ENCODE measurements around the gene RPRD1A.
A peak's percentile ranks its signal among the peaks of the same experiment; 100 is the strongest.
"Not testable (repeated sequence)": the region's sequence is repeated elsewhere in the genome, so short reads cannot be mapped to it uniquely, and the experiment has no call there.

Gene RPRD1A

DNA sequence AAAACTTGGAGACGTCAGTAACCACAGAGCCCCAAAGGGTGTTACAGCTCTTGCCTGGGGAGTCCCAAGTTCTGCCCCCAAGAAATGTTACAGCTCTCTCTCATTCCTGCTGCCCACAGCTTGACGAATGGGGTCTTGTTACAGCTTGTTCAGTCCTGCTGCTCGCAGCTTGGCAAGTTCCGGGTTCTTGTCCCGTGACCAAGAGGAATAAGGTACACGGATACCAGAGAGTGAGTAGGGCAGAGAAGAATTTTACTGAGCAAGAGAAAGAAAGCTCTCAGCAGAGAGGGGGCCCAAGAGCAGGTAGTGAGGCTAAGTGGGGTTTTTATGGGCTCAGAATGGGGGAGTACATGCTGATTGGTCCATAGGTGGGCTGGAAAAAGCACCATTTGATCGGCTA lies 34.6 kb upstream of the RPRD1A start:
- TF ChIP-seq PAX5 (IDR thresholded peaks at IDR 0.05; ENCODE audit: insufficient read depth, low read length, severe bottlenecking) (no peak), TAF1 (IDR thresholded peaks at IDR 0.05; ENCODE audit: low read depth, low read length) (no peak), SPI1 (IDR thresholded peaks at IDR 0.05; ENCODE audit: low read depth, low read length) (no peak), POLR2AphosphoS5 (IDR thresholded peaks at IDR 0.05; ENCODE audit: low read depth, low read length) (no peak), POU2F2 (IDR thresholded peaks at IDR 0.05; ENCODE audit: low read depth, low read length) (no peak), POLR2A (IDR thresholded peaks at IDR 0.05; ENCODE audit: low read depth, low read length) (no peak)
- FAIRE-seq: no peak

DNA sequence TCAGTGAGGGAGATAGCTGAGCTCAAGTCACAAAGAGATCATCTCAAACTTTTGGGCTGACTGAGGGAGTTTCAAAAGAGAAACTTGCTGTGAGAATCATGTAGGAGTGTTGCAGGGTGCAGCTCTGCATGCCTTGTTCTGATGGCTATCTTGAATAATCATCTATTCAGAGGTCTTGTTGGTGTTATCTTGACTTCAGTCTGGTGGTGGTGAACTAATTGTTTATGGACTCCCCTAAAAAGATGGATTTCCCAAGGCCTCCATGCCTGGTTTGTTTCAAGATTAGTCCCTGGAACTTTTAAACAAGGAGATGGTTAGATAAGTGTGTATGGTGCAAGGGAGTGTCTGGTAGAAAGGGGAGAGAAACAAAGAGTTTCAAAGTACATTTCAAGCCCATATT lies 32.0 kb upstream of the RPRD1A start:
- FAIRE-seq (no peak), DNase-seq (ENCODE audit: insufficient read length, low spot score) (no peak)

More for the DNA sequence above, 34.6 kb upstream of the RPRD1A start:
- no peak for DNase-seq (ENCODE audit: insufficient read length, low spot score)

GRCh38 chr18:36096955-36097354 lies 29.6 kb upstream of the RPRD1A start:
- no peak for TF ChIP-seq SPI1 (IDR thresholded peaks at IDR 0.05; ENCODE audit: low read depth, low read length)
- TF ChIP-seq POLR2AphosphoS5 (IDR thresholded peaks at IDR 0.05; ENCODE audit: low read depth, low read length): no peak
- no peak for TF ChIP-seq POU2F2 (IDR thresholded peaks at IDR 0.05; ENCODE audit: low read depth, low read length)
- no peak for TF ChIP-seq POLR2A (IDR thresholded peaks at IDR 0.05; ENCODE audit: low read depth, low read length)
- FAIRE-seq: no peak
- DNase-seq (ENCODE audit: insufficient read length, low spot score): no peak

More for the DNA sequence above, 32.0 kb upstream of the RPRD1A start:
- TF ChIP-seq TAF1 (IDR thresholded peaks at IDR 0.05; ENCODE audit: low read depth, low read length) (no peak), POU2F2 (IDR thresholded peaks at IDR 0.05; ENCODE audit: low read depth, low read length) (no peak)

DNA sequence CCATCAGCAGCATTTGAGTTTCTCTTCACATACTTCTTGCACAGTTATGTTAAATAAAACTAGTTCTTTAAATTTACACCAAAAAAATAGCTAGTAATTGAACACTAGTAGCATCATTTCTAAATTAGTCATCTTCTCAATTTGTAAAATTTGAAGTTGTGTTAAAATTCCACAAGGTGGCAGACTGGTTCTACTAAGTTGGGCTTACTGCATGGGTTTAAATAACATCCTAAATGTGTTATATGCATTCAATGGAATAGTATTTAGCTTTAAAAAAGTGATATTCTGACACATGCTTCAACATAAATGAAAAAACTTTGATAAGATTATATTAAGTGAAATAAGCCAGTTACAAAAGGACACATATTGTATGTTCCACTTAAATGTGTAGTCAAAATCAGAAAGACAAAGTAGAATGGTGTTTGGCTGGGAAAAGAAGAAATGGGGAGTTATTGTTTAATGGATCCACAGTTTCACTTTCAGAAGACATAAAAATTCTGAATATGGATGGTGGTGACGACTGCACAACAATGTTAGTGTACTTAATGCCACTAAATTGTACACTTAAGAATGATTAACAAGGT lies 28.7 kb upstream of the RPRD1A start:
- peak; percentile 40 for FAIRE-seq
- no peak for TF ChIP-seq POU2F2 (IDR thresholded peaks at IDR 0.05; ENCODE audit: low read depth, low read length)
- DNase-seq (ENCODE audit: insufficient read length, low spot score): no peak

GRCh38 chr18:36094431-36094830 lies 27.1 kb upstream of the RPRD1A start:
- TF ChIP-seq PAX5 (IDR thresholded peaks at IDR 0.05; ENCODE audit: insufficient read depth, low read length, severe bottlenecking): no peak
- no peak for TF ChIP-seq TAF1 (IDR thresholded peaks at IDR 0.05; ENCODE audit: low read depth, low read length)
- TF ChIP-seq POLR2AphosphoS5 (IDR thresholded peaks at IDR 0.05; ENCODE audit: low read depth, low read length): no peak
- no peak for TF ChIP-seq POLR2A (IDR thresholded peaks at IDR 0.05; ENCODE audit: low read depth, low read length)
- TF ChIP-seq SPI1 (IDR thresholded peaks at IDR 0.05; ENCODE audit: low read depth, low read length): no peak
- no peak for TF ChIP-seq POU2F2 (IDR thresholded peaks at IDR 0.05; ENCODE audit: low read depth, low read length)
- FAIRE-seq: no peak

GRCh38 chr18:36092116-36092515 lies 24.8 kb upstream of the RPRD1A start:
- not testable (repeated sequence) for FAIRE-seq; DNase-seq (ENCODE audit: insufficient read length, low spot score)

More at GRCh38 chr18:36094431-36094830, 27.1 kb upstream of the RPRD1A start:
- DNase-seq (ENCODE audit: insufficient read length, low spot score): no peak

DNA sequence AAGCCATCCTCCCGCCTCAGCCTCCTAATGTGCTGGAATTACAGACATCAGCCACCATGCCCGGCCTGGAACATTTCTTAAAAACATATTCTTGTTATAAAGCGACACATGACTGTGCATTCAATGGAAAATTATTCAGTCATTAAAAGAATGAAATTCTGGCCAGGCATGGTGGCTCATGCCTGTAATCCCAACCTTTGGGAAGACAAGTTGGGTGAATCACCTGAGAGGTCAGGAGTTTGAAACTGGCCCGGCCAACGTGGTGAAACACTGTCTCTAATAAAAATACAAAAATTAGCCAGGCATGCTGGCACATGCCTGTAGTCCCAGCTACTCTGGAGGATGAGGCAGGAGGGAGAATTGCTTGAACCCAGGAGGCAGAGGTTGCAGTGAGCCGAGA lies 21.6 kb upstream of the RPRD1A start:
- FAIRE-seq (no peak), DNase-seq (ENCODE audit: insufficient read length, low spot score) (no peak)
- TF ChIP-seq POLR2AphosphoS5 (IDR thresholded peaks at IDR 0.05; ENCODE audit: low read depth, low read length) (no peak), TAF1 (IDR thresholded peaks at IDR 0.05; ENCODE audit: low read depth, low read length) (no peak), POLR2A (IDR thresholded peaks at IDR 0.05; ENCODE audit: low read depth, low read length) (no peak), PAX5 (IDR thresholded peaks at IDR 0.05; ENCODE audit: insufficient read depth, low read length, severe bottlenecking) (no peak), POU2F2 (IDR thresholded peaks at IDR 0.05; ENCODE audit: low read depth, low read length) (no peak), SPI1 (IDR thresholded peaks at IDR 0.05; ENCODE audit: low read depth, low read length) (no peak)

DNA sequence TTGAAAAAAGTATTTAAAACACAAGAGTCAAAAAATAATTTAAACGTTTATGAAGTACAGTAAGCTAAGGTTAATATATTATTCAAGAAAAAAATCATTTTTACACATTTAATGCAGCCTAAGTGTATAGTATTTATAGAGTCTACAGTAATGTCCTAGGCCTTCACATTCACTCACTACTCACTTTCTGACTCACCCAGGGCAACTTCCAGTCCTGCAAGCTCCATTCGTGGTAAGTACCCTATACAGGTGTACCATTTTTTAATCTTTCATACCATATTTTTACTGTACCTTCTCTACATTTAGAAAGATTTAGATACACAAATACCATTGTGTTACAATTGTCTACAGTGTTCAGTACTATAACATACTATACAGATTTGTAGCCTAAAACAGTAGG lies 20.9 kb upstream of the RPRD1A start:
- DNase-seq (ENCODE audit: insufficient read length, low spot score) (no peak), FAIRE-seq (no peak)
- TF ChIP-seq SPI1 (IDR thresholded peaks at IDR 0.05; ENCODE audit: low read depth, low read length): no peak
- no peak for TF ChIP-seq PAX5 (IDR thresholded peaks at IDR 0.05; ENCODE audit: insufficient read depth, low read length, severe bottlenecking)
- TF ChIP-seq POLR2AphosphoS5 (IDR thresholded peaks at IDR 0.05; ENCODE audit: low read depth, low read length): no peak
- TF ChIP-seq POLR2A (IDR thresholded peaks at IDR 0.05; ENCODE audit: low read depth, low read length): no peak
- no peak for TF ChIP-seq POU2F2 (IDR thresholded peaks at IDR 0.05; ENCODE audit: low read depth, low read length)
- TF ChIP-seq TAF1 (IDR thresholded peaks at IDR 0.05; ENCODE audit: low read depth, low read length): no peak

DNA sequence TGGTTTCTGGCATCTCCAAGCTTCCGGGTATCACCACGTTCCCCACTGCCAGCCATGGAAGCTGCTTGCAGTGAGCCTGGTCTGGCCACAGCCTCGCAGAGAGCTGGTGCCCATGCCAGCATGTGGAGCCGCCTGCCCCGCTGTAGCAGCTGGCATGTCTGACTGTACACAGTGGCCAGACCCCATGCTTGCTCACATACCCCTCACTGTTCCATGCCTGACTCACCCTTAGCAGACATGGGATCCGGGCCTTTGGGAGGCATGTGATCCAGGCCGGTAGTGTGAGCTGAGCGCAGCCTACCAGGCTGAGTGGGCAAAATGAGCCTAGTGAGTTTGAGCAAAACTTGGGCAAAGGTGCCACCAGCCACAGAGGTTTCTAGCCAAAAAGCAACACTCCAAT lies 18.8 kb upstream of the RPRD1A start:
- TF ChIP-seq TAF1 (IDR thresholded peaks at IDR 0.05; ENCODE audit: low read depth, low read length): no peak
- no peak for TF ChIP-seq SPI1 (IDR thresholded peaks at IDR 0.05; ENCODE audit: low read depth, low read length)
- TF ChIP-seq PAX5 (IDR thresholded peaks at IDR 0.05; ENCODE audit: insufficient read depth, low read length, severe bottlenecking): no peak
- TF ChIP-seq POLR2A (IDR thresholded peaks at IDR 0.05; ENCODE audit: low read depth, low read length): no peak
- TF ChIP-seq POU2F2 (IDR thresholded peaks at IDR 0.05; ENCODE audit: low read depth, low read length): no peak
- TF ChIP-seq POLR2AphosphoS5 (IDR thresholded peaks at IDR 0.05; ENCODE audit: low read depth, low read length): no peak

GRCh38 chr18:36085195-36085594 lies 17.8 kb upstream of the RPRD1A start:
- no peak for FAIRE-seq

More for the DNA sequence above, 18.8 kb upstream of the RPRD1A start:
- DNase-seq (ENCODE audit: insufficient read length, low spot score) (no peak), FAIRE-seq (no peak)

More at GRCh38 chr18:36085195-36085594, 17.8 kb upstream of the RPRD1A start:
- DNase-seq (ENCODE audit: insufficient read length, low spot score): no peak
- no peak for TF ChIP-seq TAF1 (IDR thresholded peaks at IDR 0.05; ENCODE audit: low read depth, low read length)
- TF ChIP-seq POU2F2 (IDR thresholded peaks at IDR 0.05; ENCODE audit: low read depth, low read length): no peak
- no peak for TF ChIP-seq PAX5 (IDR thresholded peaks at IDR 0.05; ENCODE audit: insufficient read depth, low read length, severe bottlenecking)
- TF ChIP-seq SPI1 (IDR thresholded peaks at IDR 0.05; ENCODE audit: low read depth, low read length): no peak
- no peak for TF ChIP-seq POLR2A (IDR thresholded peaks at IDR 0.05; ENCODE audit: low read depth, low read length)
- TF ChIP-seq POLR2AphosphoS5 (IDR thresholded peaks at IDR 0.05; ENCODE audit: low read depth, low read length): no peak
